ENCODE results near the gene KBTBD6.
"Not testable (repeated sequence)": the region's sequence is repeated elsewhere in the genome, so short reads cannot be mapped to it uniquely, and the experiment has no call there.

GRCh38 chr13:41095681-41096080 lies 36.9 kb downstream of the KBTBD6 start:
- not testable (repeated sequence) for TF ChIP-seq CTCF (IDR thresholded peaks at IDR 0.05); ZFX (IDR thresholded peaks at IDR 0.05; ENCODE audit: borderline replicate concordance)

Data from 22Rv1 (cell line).